Tibial nerve (tissue), 3 donors: ENCODE data around the gene ACP4.

Experiments used
- CTCF ChIP-seq, 5 experiments: fragments of 200-600 bp in 3 of 5; fragments of 450-650 bp in 2 of 5; sonication (generic) in 3 of 5; IDR thresholded peaks; one replicate each; pipeline ENCODE4 v1.5.1; 2016 to 2019; ENCODE audit warnings: antibody characterized with exemption in 5 of 5, mild to moderate bottlenecking in 3 of 5, moderate library complexity in 2 of 5
- POLR2A ChIP-seq, 2 donors: fragments of 450-650 bp; IDR thresholded peaks; one replicate each; pipeline ENCODE4 v1.6.1; 2017; ENCODE audit warnings: antibody characterized with exemption in 2 of 2, mild to moderate bottlenecking in 2 of 2, moderate library complexity in 2 of 2

DNA sequence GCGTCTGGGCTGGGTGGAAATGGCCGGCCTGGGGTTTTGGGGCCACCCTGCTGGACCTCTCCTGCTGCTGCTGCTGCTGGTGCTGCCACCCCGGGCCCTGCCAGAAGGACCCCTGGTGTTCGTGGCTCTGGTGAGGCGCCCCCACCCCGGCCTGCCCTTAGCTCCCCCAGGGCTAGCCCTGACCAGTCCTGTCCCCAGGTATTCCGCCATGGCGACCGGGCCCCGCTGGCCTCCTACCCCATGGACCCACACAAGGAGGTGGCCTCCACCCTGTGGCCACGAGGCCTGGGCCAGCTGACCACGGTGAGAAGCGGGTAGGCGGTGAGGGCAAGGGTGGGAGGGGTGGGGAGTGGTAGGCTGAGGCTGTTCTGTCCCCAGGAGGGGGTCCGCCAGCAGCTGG lies at the start of gene ACP4:
- TF ChIP-seq CTCF (IDR thresholded peaks at IDR 0.05) (no peak), POLR2A (IDR thresholded peaks at IDR 0.05) (no peak)
